Duodenal mucosa (tissue), 2 donors: ENCODE measurements around the gene ZNF680.

Source experiments
- H3K27ac ChIP-seq: one replicate; pipeline ENCODE4 v1.7.0; 2013; ENCODE audit warnings: low read depth, low read length
- H3K27me3 ChIP-seq, 2 donors: one replicate each; pipeline ENCODE4 v1.7.0; 2013; ENCODE audit warnings: low read length in 2 of 2, control low read depth in 1 of 2; ENCODE audit not compliant: insufficient read depth in 2 of 2, control insufficient read depth in 1 of 2
- H3K36me3 ChIP-seq, 2 donors: one replicate each; pipeline ENCODE4 v1.7.0; 2013; ENCODE audit warnings: low read length in 2 of 2, control low read depth in 1 of 2; ENCODE audit not compliant: insufficient read depth in 2 of 2, control insufficient read depth in 1 of 2
- H3K4me1 ChIP-seq, 2 donors: one replicate each; pipeline ENCODE4 v1.7.0; 2013; ENCODE audit warnings: low read length in 2 of 2, control low read depth in 1 of 2; ENCODE audit not compliant: insufficient read depth in 2 of 2, control insufficient read depth in 1 of 2
- H3K4me3 ChIP-seq, 2 donors: one replicate each; pipeline ENCODE4 v1.7.0; 2013; ENCODE audit warnings: low read length in 2 of 2, low read depth in 1 of 2
- H3K9ac ChIP-seq, 2 donors: one replicate each; pipeline ENCODE4 v1.7.0; 2013; ENCODE audit warnings: low read length in 2 of 2, low read depth in 1 of 2
- H3K9me3 ChIP-seq, 2 donors: one replicate each; pipeline ENCODE4 v1.7.0; 2013; ENCODE audit warnings: low read length in 2 of 2, control low read depth in 1 of 2; ENCODE audit not compliant: control insufficient read depth in 1 of 2

The ZNF680 gene

GRCh38 chr7:64562626-64563278, at the start of gene ZNF680:
TSS of gene ZNF680 (minus strand) at chr7:64563071. CDS start at chr7:64562954, 117 bp downstream.
- no peaks in the 10 kb centered on the region for H3K27me3 ChIP-seq
- peaks cover 0 to 5% of the 10 kb centered on the region in 2 donors for H3K9me3 ChIP-seq
- peak within 1 kb of the TSS; percentile 76 for H3K27ac ChIP-seq
- H3K4me3 ChIP-seq: peak within 1 kb of the TSS; percentile 90 to 94
- no peaks in the 10 kb centered on the region for H3K36me3 ChIP-seq
- H3K9ac ChIP-seq: peak within 1 kb of the TSS; percentile 65 to 72
- no peaks in the 10 kb centered on the region for H3K4me1 ChIP-seq

DNA sequence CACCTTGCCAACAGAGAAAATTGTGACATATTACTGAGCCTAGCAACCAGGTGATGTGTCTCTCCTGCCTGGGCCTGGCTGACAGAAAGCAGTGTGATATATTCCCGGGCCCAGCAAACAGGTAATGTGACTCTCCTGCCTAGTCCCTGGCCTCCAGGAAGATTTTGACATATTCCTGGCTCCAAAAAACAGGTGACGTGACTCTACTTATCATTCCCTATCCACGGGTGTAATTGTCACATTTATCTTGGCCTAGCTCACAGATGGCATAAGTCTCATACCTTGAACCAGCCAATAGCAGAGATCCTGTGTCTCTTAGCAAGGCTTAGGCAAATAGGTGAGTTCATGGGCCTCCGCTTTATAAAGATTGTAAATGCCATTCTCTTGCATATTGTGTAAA, 49.6 kb upstream of the ZNF680 start:
- H3K4me1 ChIP-seq: no peaks in the 10 kb centered on the region
- H3K9me3 ChIP-seq: peaks cover 5 to 6% of the 10 kb centered on the region in 2 donors
- no peak overlapping the region for H3K9ac ChIP-seq
- H3K27me3 ChIP-seq: no peaks in the 10 kb centered on the region
- no peak overlapping the region for H3K4me3 ChIP-seq
- no peak overlapping the region for H3K27ac ChIP-seq
- no peaks in the 10 kb centered on the region for H3K36me3 ChIP-seq

- Histone ChIP-seq H3K36me3 (no peaks in the 10 kb centered on the region), H3K9ac (no peak overlapping the region), H3K9me3 (peaks cover 5 to 6% of the 10 kb centered on the region in 2 donors), H3K27ac (no peak overlapping the region), H3K4me3 (no peak overlapping the region), H3K27me3 (no peaks in the 10 kb centered on the region), H3K4me1 (no peaks in the 10 kb centered on the region)
Observed at GRCh38 chr7:64611717-64612116, 48.8 kb upstream of the ZNF680 start.

- Histone ChIP-seq H3K9ac (no peak overlapping the region), H3K4me1 (no peaks in the 10 kb centered on the region), H3K4me3 (no peak overlapping the region), H3K27me3 (no peaks in the 10 kb centered on the region), H3K27ac (no peak overlapping the region), H3K9me3 (peaks cover 5 to 6% of the 10 kb centered on the region in 2 donors), H3K36me3 (no peaks in the 10 kb centered on the region)
Observed at GRCh38 chr7:64610997-64611396, 48.1 kb upstream of the ZNF680 start.

GRCh38 chr7:64608116-64608910, 45.4 kb upstream of the ZNF680 start:
- no peaks in the 10 kb centered on the region for H3K36me3 ChIP-seq

DNA sequence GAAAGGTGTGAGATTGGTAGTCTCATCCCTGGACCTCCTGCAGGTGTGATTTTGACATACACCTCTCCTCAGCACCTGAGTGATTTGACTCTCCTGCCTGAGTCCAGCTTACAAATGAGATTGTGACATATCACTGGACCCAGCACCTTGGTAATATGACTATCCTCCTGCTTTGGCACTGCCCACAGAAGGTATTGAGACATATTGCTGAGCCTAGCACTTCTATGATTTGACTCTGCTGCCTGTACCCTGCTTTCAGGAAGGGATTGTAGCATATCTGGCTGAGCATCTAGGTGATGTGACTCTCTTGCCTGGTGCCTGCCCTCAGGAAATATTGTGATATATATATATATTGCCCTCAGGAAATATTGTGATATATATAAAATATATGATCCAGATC, 43.5 kb upstream of the ZNF680 start:
- H3K4me1 ChIP-seq: no peaks in the 10 kb centered on the region
- no peak overlapping the region for H3K9ac ChIP-seq
- no peak overlapping the region for H3K4me3 ChIP-seq
- H3K27me3 ChIP-seq: no peaks in the 10 kb centered on the region
- no peak overlapping the region for H3K27ac ChIP-seq
- H3K36me3 ChIP-seq: no peaks in the 10 kb centered on the region
- peaks cover 4 to 17% of the 10 kb centered on the region in 2 donors for H3K9me3 ChIP-seq

More at GRCh38 chr7:64608116-64608910, 45.4 kb upstream of the ZNF680 start:
- Histone ChIP-seq H3K27ac (no peak overlapping the region), H3K4me3 (no peak overlapping the region), H3K9me3 (peaks cover 5 to 11% of the 10 kb centered on the region in 2 donors), H3K4me1 (no peaks in the 10 kb centered on the region), H3K9ac (no peak overlapping the region), H3K27me3 (no peaks in the 10 kb centered on the region)

DNA sequence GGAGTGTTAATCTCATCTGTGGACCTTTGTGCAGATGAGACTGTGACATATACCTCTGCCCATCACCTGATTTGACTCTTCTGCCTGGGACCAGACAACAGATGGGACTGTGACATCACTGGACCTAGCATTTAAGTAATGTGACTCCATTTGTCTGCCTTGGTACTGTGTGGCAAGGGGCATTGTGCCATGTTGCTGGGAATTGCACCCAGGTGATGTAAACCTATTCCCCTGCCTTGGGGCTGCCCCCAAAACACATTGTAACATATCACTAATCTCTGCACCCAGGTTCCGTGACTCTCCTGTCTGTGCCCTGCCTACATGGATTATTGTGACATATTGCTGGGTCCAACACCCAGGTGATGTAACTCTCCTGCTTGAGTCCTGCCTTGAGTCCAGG, 40.4 kb upstream of the ZNF680 start:
- H3K27me3 ChIP-seq: no peaks in the 10 kb centered on the region
- H3K36me3 ChIP-seq: no peaks in the 10 kb centered on the region
- peaks cover 4 to 14% of the 10 kb centered on the region in 2 donors for H3K9me3 ChIP-seq
- no peaks in the 10 kb centered on the region for H3K4me1 ChIP-seq
- no peak overlapping the region for H3K9ac ChIP-seq
- no peak overlapping the region for H3K27ac ChIP-seq
- H3K4me3 ChIP-seq: no peak overlapping the region

GRCh38 chr7:64602518-64602917, 39.6 kb upstream of the ZNF680 start:
- Histone ChIP-seq H3K4me1 (no peaks in the 10 kb centered on the region), H3K36me3 (no peaks in the 10 kb centered on the region), H3K27ac (no peak overlapping the region), H3K9ac (no peak overlapping the region), H3K27me3 (no peaks in the 10 kb centered on the region), H3K4me3 (no peak overlapping the region), H3K9me3 (peaks cover 4 to 14% of the 10 kb centered on the region in 2 donors)

DNA sequence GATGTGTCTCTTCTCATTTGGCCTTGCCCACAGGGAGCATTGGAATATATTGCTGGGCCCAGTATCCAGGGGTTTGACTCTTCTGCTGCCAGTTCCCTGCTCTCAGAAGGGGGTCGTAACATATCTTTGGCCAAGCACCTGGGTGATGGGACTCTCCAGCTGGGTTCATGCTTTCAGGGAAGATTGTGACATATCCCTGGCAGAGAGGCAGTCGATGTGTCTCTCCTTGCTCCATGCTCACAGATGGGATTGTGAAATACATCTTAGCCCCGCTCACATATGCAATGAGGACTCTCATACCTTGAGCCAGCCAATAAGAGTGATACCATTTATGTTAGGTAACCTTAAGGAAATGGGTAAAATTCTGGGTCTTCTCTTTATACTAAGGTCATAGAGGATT, 39.2 kb upstream of the ZNF680 start:
- H3K9ac ChIP-seq: no peak overlapping the region
- H3K27ac ChIP-seq: no peak overlapping the region
- no peaks in the 10 kb centered on the region for H3K27me3 ChIP-seq
- peaks cover 4 to 14% of the 10 kb centered on the region in 2 donors for H3K9me3 ChIP-seq
- H3K4me1 ChIP-seq: no peaks in the 10 kb centered on the region
- no peak overlapping the region for H3K4me3 ChIP-seq
- no peaks in the 10 kb centered on the region for H3K36me3 ChIP-seq

DNA sequence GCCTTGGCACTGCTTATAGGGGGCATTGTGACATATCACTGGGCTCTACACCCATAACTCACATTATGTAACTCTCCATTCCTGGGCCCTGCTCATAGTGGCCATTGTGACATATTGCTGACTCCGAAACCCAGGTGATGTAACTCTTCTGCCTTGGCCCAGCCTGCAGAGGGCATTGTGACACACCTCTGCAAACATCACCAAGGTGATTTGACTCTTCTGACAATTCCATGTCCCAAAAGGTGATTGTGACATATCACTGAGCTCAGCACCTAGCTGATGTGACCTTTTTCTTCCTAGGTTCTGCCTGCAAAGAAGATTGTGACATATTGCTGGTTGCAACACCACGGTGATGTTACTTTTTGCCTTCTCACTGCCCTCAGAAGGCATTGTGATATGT, 36.5 kb upstream of the ZNF680 start:
- Histone ChIP-seq H3K9ac (no peak overlapping the region), H3K36me3 (no peaks in the 10 kb centered on the region), H3K9me3 (peaks cover 4 to 9% of the 10 kb centered on the region in 2 donors), H3K4me1 (no peaks in the 10 kb centered on the region), H3K27me3 (no peaks in the 10 kb centered on the region), H3K27ac (no peak overlapping the region), H3K4me3 (no peak overlapping the region)
